HG03442 (cell line): Measurements from ENCODE around the gene CRYZ.
"Not testable (repeated sequence)": the region's sequence is repeated elsewhere in the genome, so short reads cannot be mapped to it uniquely, and the experiment has no call there.

Experiments used
- ATAC-seq: cut with Tn5 transposase; IDR thresholded peaks from one replicate; pipeline ENCODE4 v1.9.1; 2021; ENCODE audit warnings: mild to moderate bottlenecking, moderate library complexity; ENCODE audit not compliant: unreplicated experiment

CRYZ gene

DNA sequence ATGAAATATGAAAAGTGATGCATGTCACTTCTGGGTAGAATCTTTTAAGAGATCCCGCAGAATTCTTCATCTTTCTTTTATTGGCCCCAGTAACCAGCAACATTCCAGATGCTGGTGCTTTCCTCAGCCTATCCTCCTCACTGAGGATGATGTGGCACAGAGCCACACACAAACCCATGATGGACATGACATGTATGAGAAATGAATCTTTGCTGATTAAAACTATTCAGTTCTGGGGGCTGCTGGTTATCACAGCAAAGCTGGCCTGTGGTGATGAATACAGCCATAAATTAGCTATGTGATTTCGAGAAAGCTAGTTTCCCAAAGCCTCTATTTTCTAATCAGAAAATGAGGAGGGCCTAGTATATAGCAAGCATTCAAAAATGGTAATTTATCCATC lies 51.0 kb downstream of the CRYZ start:
- ATAC-seq: no peak

DNA sequence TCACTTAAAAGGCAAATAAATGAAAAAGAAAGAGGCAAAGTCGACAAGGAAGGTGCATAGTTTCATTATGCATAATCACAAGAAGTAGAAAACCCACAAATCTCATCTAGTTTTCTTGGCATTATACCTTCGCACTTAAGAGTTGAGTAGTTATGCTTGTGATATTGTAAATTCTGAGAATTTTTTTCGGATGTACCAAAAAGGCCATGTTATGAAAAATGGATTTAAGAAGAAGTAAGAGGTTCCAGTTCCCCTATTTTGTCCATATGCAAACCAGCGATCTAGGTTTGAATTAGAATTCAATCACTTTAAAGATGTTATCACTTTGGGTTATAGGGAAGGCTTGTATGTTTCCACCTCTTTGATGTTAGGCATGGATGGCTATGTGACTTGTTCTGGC lies 51.4 kb downstream of the CRYZ start:
- peak; percentile 89 for ATAC-seq

DNA sequence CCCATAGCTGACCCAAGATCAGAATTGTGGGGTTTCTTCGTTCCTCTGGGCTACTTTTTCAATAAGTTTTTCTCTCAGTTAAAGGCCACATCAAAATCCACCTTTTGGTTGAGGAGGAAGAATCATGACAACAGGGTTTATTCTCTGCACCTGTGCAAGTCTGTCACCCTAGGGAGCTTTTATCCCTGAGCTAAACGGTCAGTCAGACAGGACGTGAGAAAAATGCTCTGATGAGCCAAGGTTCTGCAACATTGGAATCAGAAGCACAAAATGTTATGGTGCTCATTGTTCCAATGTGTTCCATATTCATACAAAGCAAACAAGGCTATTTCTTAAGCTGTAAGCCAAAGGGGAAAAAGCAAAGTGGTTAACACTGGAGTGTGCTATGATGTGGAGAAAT lies 51.8 kb downstream of the CRYZ start:
- ATAC-seq: peak; percentile 32

DNA sequence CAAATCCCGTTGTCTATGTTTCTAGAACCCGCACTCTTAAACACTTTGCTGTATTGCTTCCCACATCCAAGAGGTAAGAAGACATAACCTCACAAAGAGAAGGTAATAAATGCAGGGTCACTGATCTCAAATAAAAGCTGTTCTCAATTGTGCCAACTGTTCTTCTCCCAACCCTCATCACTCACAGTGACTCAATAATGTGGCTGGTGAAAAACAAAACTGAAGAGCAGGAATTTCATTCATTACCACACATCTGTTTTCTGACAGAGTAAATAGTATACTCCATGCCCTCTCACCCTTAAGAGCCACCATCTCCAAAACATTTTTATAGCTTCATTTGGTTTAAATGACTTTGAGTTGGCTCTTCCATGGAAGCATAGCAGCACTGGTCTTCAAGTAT lies 53.0 kb downstream of the CRYZ start:
- no peak for ATAC-seq

GRCh38 chr1:74677926-74678325 lies 54.9 kb downstream of the CRYZ start:
- ATAC-seq: no peak

DNA sequence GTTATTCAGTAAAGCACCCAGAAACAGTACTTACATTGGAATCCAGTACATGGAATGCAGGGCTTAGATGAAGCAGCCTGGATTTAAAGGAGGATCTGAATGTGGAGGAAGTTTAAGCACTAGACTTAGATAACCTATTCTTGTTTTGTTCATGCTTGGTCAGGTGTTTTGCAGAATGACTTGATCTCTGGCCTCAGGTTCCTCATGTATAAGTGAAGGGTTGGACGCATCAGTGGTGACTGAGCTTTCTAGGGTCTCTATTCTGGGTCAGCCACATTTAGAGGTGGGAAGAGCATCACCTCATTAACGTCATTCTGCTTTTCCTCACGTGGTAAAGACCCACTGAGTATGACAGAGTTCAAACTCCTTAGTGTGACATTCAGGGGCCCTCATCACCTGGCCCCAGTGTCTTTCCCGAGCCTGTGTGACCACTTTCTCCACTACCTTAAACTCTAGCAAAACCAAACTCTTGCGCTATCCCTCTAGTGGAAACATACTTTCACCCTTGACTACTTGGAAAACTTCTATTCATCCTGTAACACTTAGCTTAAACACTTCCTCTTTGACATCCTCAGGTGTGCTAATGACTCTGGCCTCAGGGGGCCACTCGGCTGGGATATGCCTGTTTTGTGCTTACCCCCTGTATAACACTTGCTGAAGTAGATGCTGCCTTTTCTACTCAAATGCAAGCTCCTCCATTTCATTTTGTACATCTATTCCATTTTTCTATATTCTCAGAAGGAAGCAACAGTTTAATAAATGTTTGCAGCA lies 58.4 kb downstream of the CRYZ start:
- peak; percentile 37 for ATAC-seq

DNA sequence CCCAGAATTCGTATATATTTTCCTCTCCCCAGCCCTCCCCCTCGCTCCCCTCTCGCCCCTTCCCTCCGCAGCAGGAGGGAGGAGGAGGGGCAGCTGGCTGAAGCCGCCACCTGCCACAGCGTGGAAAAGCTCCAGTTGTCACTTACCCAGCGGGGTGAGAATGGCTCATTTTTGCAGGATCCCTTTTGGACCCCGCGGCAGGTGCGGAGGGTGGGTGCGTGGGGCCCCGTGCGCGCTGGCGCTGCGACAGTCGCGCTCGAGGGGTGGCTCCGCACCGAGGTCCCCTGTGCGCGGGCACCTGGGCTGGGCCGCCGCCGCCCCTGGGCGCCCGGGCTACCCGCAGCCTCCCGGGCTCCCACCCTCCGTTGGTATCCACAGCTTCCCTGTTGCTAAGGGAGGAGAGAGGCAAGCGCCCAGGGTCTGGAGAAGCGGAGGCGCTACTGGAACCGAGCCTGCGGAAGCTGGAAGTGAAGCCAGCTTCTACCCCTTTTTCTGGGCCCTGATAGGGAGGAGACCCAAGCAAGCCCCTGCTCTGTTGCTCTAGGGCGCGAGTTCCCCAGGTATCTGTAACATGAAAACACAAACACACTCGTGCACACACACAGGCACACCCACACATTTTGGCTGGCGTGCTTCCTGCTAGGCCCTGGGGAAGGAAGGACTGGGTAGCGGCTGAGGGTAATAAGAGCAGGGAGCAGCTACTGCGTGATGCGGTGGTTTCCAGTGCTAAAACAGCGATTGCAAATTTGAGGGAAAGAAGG lies 59.3 kb downstream of the CRYZ start, which contains the start of gene ERICH3:
Gene ERICH3 (minus strand): TSS at position 442 of the 761 bp plus-strand sequence. CDS start 273 bp downstream, at position 169.
- ATAC-seq: peak; percentile 58

DNA sequence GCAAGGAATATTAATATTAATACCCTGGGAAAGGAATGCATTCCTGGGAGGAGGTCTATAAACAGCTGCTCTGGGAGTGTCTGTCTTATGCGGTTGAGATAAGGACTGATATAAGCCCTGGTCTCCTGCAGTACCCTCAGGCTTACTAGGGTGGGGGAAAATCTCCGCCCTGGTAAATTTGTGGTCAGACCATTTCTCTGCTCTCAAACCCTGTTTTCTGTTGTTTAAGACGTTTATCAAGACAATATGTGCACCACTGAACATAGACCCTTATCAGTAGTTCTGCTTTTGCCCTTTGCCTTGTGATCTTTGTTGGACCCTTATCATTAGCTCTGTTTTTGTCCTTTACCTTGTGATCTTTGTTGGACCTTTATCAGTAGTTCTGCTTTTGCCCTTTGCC lies 62.0 kb downstream of the CRYZ start:
- not testable (repeated sequence) for ATAC-seq
